Activated CD8-positive, alpha-beta T cell treated with anti-CD3 and anti-CD28 coated beads, Interleukin-2, amount 10 ng/mL, durations not matched to agents 7 days and 5 days (primary cell): ENCODE measurements around the gene TCP10L. TPM values are rescaled to one million over a fixed set of nuclear protein-coding genes. Genes with fewer than 3 reads are reported as not detected.

ENCODE experiments used
- ATAC-seq: fragments of 150-1000 bp; cut with Tn5 transposase; one replicate; pipeline ENCODE4 v1.10.0; 2021; ENCODE audit warnings: moderate library complexity
- CTCF ChIA-PET: fragments of 350-600 bp; sonication (Branson Sonifier 250); formaldehyde crosslinking; loops from one replicate; lab custom pipeline; 2021; ENCODE audit warnings: antibody characterized with exemption; lab: Charles Lee
- POLR2A ChIA-PET: fragments of 350-600 bp; sonication (Branson Sonifier 250); formaldehyde crosslinking; loops from one replicate; lab custom pipeline; 2021; ENCODE audit warnings: antibody characterized with exemption; lab: Charles Lee
- DNase-seq: peaks from one replicate; pipeline ENCODE4 v3.0.0-alpha.2; 2020
- H3K27ac Mint-ChIP-seq: one replicate; pipeline ENCODE4 v1.8.0; 2021; ENCODE audit warnings: mild to moderate bottlenecking, mixed read lengths
- H3K27me3 Mint-ChIP-seq: one replicate; pipeline ENCODE4 v1.8.0; 2021; ENCODE audit warnings: low read depth, mixed read lengths
- H3K36me3 Mint-ChIP-seq: one replicate; pipeline ENCODE4 v1.8.0; 2021; ENCODE audit warnings: low read depth, mixed read lengths
- H3K4me1 Mint-ChIP-seq: one replicate; pipeline ENCODE4 v1.8.0; 2021; ENCODE audit warnings: low read depth, mixed read lengths
- H3K4me3 Mint-ChIP-seq: one replicate; pipeline ENCODE4 v1.8.0; 2021; ENCODE audit warnings: mild to moderate bottlenecking, mixed read lengths
- H3K9me3 Mint-ChIP-seq: one replicate; pipeline ENCODE4 v1.8.0; 2022; ENCODE audit warnings: mixed read lengths; ENCODE audit not compliant: insufficient read depth
- total RNA-seq, 2 experiments: library from RNA; stranded (reverse); gene quantifications; one replicate each; pipeline ENCODE4 v1.2.3, GENCODE V29; 2021

The TCP10L gene
- total RNA-seq, 2 experiments from 2014 or later: 0.42 to 0.68 TPM

DNA sequence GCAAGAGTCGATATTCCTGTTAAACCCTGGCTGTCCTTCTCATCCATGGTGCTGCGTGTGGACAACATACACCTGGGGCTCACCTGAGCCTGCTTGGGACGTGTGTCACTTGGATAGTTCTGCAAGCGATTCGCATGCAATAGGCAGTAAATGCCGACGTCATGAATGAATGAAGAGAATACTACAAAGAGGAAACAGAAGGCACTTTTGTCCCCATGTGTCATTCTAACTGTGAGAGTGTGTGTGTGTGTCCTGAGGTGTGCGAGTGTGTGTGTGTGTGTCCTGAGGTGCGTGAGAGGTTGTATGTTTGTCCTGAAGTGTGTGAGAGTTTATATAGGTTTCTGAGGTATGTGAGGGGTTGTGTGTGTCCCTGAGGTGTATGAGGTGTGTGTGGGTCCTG lies 647 bp upstream of the TCP10L start:
- ATAC-seq: no peak
- Mint-ChIP-seq H3K4me3 (no peak overlapping the region), H3K27me3 (no peaks in the 10 kb centered on the region), H3K36me3 (no peaks in the 10 kb centered on the region), H3K27ac (no peak overlapping the region), H3K9me3 (no peaks in the 10 kb centered on the region), H3K4me1 (peaks cover 2% of the 10 kb centered on the region)
- ChIA-PET CTCF (no interaction called here), POLR2A (no interaction called here)
- DNase-seq: no peak

DNA sequence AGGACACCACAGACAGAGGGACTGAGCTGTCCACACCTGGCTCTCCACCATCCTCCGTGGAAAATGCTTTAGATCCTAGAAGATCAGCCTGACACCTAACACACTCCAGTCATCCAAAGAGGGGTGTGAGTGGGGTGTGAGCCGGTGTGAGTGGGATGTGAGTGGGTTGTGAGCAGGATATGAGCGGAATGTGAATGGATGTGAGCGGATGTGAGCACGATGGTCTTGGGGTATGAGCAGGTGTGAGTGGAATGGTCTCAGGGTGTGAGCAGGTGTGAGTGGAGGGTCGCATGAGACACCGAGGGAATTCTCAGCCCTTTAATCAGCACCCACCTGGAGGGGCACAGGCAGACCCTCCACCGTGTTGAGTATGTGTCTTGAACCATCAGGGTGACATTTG lies 851 bp downstream of the TCP10L start:
- POLR2A ChIA-PET: no interaction called here

DNA sequence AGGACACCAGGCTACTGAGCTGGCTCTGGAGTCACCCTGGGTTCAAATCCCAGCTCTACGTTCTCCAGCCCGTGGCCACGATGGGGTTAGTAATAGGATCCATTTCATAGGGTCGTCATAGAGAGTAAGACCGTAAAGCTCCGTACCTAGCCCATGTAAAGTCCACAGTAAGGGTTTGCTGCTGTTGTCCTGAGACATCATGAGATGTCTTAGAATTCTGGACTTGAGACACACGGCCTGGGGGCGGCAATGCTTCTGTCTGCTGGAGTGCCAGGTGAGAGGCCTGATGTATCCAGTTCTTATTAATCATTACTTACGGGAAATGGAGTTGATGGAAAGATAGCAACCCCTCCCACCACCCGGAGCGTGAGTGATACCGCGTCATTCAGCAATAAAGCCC lies 3.6 kb downstream of the TCP10L start:
- POLR2A ChIA-PET: no interaction called here

More for the DNA sequence above, 851 bp downstream of the TCP10L start:
- H3K4me1 Mint-ChIP-seq: peaks cover 2% of the 10 kb centered on the region
- H3K27ac Mint-ChIP-seq: no peak overlapping the region
- CTCF ChIA-PET: interaction anchor here (1.0 to 1.7 kb wide), 3 partner anchors 15 to 181 kb away, joined by 3 to 7 read pairs (median 4); no protein-coding TSS in a partner anchor
- H3K27me3 Mint-ChIP-seq: no peaks in the 10 kb centered on the region
- H3K9me3 Mint-ChIP-seq: no peaks in the 10 kb centered on the region
- H3K36me3 Mint-ChIP-seq: no peaks in the 10 kb centered on the region
- DNase-seq (no peak), ATAC-seq (no peak)
- H3K4me3 Mint-ChIP-seq: no peak overlapping the region

DNA sequence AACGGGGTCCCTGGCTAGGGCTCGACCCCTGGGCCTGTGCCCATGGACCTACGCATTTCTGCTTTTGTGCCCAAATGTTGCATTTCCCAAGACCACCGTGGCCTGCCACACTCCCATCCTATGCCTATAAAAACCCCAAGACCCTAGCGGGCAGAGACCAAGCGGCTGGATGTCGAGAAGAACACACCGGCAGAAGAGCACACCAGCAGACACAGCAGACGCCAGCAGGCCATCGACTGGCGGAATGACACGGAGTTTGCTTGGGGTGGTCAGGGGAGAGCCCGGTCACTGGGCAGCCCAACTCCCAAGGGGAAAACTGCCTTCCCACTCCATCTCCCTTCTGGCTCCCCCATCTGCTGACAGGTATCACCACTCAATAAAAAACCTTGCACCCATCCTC lies 4.4 kb downstream of the TCP10L start:
- H3K4me1 Mint-ChIP-seq: peaks cover 5% of the 10 kb centered on the region
- no peak for ATAC-seq
- no peak for DNase-seq
- H3K9me3 Mint-ChIP-seq: no peaks in the 10 kb centered on the region
- no peaks in the 10 kb centered on the region for H3K27me3 Mint-ChIP-seq
- no peaks in the 10 kb centered on the region for H3K36me3 Mint-ChIP-seq
- no peak overlapping the region for H3K4me3 Mint-ChIP-seq
- POLR2A ChIA-PET: no interaction called here
- H3K27ac Mint-ChIP-seq: no peak overlapping the region
- CTCF ChIA-PET: interaction anchor here (1.9 kb wide), 1 partner anchor 11 kb away, joined by 12 read pairs; no protein-coding TSS in a partner anchor

More for the DNA sequence above, 3.6 kb downstream of the TCP10L start:
- no peaks in the 10 kb centered on the region for H3K36me3 Mint-ChIP-seq
- no peak overlapping the region for H3K27ac Mint-ChIP-seq
- H3K9me3 Mint-ChIP-seq: no peaks in the 10 kb centered on the region
- no peak overlapping the region for H3K4me3 Mint-ChIP-seq
- H3K27me3 Mint-ChIP-seq: no peaks in the 10 kb centered on the region
- ATAC-seq (no peak), DNase-seq (no peak)
- H3K4me1 Mint-ChIP-seq: peaks cover 5% of the 10 kb centered on the region
- CTCF ChIA-PET: interaction anchor here (1.9 to 2.0 kb wide), 2 partner anchors 12 to 187 kb away, joined by 4 to 12 read pairs; no protein-coding TSS in a partner anchor

DNA sequence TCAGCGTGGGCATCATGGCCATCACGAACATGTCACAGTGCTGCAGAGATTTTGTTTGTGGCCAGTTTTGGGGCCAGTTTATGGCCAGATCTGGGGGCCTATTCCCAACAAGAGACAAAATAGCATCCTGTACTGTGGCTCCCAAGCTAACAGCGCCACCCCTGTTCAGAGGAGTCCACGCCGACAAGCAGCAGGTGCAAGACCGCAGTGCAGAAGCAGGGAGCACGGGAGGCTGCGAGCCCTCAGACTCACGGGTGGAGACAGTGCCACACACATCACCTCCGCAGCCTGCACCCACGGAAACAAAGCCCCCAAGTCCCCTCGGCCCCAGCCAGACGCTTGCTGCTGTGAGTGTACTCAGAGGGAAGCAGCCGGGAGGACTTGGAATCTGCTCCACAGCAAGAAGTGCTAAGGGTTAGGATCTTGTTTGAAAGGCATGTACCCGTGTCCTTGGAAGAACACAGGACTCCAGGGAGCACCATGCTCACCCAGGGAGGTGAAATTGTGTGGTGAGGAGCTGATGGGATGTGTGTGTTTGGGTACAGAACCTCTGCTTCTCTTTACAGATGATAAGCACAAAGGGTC lies 7.1 kb downstream of the TCP10L start:
- peak; percentile 45 for DNase-seq
- ChIA-PET POLR2A (no interaction called here), CTCF (interaction anchor here (1.6 to 2.3 kb wide), 4 partner anchors 9 to 175 kb away, joined by 3 to 11 read pairs (median 6); no protein-coding TSS in a partner anchor)
- H3K4me1 Mint-ChIP-seq: peaks cover 3% of the 10 kb centered on the region
- H3K27me3 Mint-ChIP-seq: no peaks in the 10 kb centered on the region
- no peak overlapping the region for H3K4me3 Mint-ChIP-seq
- H3K27ac Mint-ChIP-seq: no peak overlapping the region
- ATAC-seq: peak; percentile 63
- no peaks in the 10 kb centered on the region for H3K9me3 Mint-ChIP-seq
- H3K36me3 Mint-ChIP-seq: no peaks in the 10 kb centered on the region

DNA sequence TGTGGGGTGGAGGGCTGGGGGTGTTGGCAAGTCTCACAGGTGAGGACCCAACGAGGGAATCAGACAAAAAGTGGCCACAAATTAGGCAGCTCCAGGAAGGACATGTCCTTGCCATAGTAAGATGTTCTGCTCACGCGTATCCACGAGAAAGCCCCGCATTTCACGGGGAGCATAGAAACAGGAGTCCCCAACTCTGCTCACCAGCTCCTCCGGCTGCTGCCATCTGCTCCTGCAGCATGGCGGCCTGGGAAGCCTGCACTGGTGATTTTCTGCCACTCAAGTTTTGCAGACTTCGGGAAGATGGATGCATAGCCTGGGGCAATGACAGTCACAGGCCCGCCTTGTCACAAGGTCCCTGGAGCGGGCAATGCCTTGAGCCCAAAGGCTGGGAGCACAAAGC lies 9.3 kb downstream of the TCP10L start:
- Mint-ChIP-seq H3K4me3 (no peak overlapping the region), H3K9me3 (no peaks in the 10 kb centered on the region), H3K27ac (no peak overlapping the region), H3K36me3 (no peaks in the 10 kb centered on the region), H3K4me1 (peaks cover 4% of the 10 kb centered on the region), H3K27me3 (no peaks in the 10 kb centered on the region)
- POLR2A ChIA-PET: no interaction called here
- CTCF ChIA-PET: no interaction called here
- no peak for DNase-seq
- ATAC-seq: no peak

DNA sequence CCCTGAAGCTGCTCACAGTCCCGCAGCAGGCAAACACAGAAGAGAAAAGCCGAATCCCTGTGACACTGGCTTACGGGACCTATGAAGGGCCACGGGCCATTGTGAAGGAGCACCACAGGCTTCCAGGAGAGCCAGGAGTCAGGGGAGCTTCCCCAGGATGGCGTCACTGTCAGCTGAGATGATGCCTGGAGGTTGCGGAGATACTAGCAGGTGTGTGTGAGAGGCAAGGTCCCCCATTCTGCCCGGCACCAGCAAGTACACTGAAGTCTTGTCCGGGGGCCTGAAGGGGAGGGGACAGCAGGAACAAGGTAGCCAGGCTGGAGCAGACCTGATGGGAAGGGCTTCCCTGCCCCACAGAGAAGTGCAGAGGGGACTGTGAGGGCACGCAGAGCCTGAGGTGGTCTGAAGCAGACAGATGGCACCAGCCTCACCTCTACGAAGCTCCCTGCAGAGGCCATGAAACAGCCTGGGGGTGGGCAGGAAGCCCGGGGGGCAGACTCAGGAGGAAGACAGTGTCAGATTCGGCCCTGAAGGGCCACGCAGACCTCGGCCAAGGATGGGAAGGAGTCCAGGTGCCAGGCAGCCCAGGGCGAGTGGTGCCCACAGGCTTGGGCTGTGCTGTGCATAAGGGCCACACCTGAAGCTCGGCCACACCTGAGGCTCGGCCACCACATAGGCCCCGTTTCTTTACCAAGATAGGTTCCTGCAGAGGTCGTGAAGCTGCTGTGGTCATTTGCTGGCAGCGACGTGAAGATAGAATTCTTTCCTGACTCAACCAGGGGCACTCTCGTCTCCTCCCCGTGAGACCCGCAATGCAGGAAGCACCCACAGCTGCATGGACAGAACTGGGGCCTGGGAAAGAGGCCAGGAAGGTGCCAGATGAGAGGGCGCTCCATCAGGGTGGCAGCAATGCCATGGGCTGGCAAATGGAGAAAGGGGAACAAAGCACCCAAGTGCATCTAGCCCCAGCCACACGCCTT lies 10.1 kb downstream of the TCP10L start:
- H3K36me3 Mint-ChIP-seq: no peaks in the 10 kb centered on the region
- H3K27me3 Mint-ChIP-seq: no peaks in the 10 kb centered on the region
- no peak overlapping the region for H3K4me3 Mint-ChIP-seq
- H3K4me1 Mint-ChIP-seq: peaks cover 12% of the 10 kb centered on the region
- no peak overlapping the region for H3K27ac Mint-ChIP-seq
- ChIA-PET POLR2A (no interaction called here), CTCF (no interaction called here)
- no peaks in the 10 kb centered on the region for H3K9me3 Mint-ChIP-seq
- no peak for ATAC-seq
- DNase-seq: no peak

DNA sequence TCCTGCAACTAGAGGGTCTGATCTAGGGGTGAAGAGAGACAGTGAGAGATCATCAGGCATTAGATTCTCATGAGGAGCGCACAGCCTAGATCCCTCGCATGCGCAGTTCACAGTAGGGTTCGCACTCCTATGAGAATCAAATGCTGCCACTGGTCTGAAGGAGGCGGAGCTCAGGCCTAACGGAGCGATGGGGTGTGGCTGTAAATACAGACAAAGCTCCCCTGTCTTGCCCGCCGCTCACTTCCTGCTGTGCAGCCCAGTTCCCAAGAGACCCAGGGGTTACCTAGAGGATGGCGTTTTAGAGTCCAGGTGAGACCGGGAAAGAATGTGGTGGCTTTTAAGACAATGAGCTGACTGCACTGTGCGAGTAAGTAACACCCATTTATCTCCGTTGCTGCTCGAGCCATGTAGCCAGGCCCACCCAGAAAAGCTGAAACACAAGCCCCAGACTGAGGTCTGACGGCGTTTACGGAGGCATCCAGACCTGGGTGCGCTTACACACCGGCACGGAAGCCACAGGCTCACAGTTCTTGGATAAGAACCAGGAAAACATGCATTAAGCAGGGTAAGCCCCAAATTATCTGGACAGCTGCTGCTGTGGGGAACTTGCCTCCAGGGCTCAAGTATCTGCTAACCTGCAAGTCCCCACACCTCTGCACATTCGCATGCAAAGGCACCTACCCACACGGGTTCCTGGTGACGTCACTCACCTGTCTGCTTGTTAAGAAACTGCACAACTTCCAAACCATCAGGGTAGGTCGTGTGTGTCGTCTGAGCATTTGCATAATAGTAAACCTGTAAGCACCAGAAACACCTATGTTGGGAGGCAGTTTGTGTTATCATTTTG lies 12.5 kb downstream of the TCP10L start:
- DNase-seq (no peak), ATAC-seq (no peak)
- POLR2A ChIA-PET: no interaction called here
- H3K27me3 Mint-ChIP-seq: no peaks in the 10 kb centered on the region
- H3K9me3 Mint-ChIP-seq: no peaks in the 10 kb centered on the region
- no peaks in the 10 kb centered on the region for H3K36me3 Mint-ChIP-seq
- H3K27ac Mint-ChIP-seq: no peak overlapping the region
- no peak overlapping the region for H3K4me3 Mint-ChIP-seq
- CTCF ChIA-PET: no interaction called here
- H3K4me1 Mint-ChIP-seq: peaks cover 22% of the 10 kb centered on the region

DNA sequence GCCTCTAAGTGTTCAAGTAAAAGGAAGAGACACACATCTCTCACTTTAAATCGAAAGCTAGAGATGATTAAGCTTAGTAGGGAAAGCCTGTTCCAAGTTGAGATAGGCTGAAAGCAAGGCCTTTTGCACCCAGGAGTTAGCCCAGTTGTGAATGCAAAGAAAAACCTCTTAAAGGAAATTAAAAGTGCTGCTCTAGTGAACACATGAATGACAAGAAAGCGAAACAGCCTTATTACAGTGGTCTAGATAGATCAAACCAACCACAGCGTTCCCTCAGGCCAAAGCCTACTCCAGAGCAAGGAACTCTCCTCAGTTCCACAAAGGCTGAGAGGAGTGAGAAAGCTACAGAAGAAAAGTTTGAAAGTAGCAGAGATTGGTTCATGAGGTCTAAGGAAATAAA lies 14.9 kb downstream of the TCP10L start:
- POLR2A ChIA-PET: no interaction called here
- Mint-ChIP-seq H3K27ac (peak overlapping the region; percentile 20), H3K4me1 (peaks cover 22% of the 10 kb centered on the region), H3K4me3 (peak overlapping the region; percentile 79), H3K36me3 (peaks cover 2% of the 10 kb centered on the region), H3K27me3 (no peaks in the 10 kb centered on the region), H3K9me3 (peaks cover 1% of the 10 kb centered on the region)
- CTCF ChIA-PET: interaction anchor here (0.7 to 4.6 kb wide), 8 partner anchors 10 to 211 kb away, joined by 3 to 48 read pairs (median 6); no protein-coding TSS in a partner anchor
- ATAC-seq: no peak
- no peak for DNase-seq

DNA sequence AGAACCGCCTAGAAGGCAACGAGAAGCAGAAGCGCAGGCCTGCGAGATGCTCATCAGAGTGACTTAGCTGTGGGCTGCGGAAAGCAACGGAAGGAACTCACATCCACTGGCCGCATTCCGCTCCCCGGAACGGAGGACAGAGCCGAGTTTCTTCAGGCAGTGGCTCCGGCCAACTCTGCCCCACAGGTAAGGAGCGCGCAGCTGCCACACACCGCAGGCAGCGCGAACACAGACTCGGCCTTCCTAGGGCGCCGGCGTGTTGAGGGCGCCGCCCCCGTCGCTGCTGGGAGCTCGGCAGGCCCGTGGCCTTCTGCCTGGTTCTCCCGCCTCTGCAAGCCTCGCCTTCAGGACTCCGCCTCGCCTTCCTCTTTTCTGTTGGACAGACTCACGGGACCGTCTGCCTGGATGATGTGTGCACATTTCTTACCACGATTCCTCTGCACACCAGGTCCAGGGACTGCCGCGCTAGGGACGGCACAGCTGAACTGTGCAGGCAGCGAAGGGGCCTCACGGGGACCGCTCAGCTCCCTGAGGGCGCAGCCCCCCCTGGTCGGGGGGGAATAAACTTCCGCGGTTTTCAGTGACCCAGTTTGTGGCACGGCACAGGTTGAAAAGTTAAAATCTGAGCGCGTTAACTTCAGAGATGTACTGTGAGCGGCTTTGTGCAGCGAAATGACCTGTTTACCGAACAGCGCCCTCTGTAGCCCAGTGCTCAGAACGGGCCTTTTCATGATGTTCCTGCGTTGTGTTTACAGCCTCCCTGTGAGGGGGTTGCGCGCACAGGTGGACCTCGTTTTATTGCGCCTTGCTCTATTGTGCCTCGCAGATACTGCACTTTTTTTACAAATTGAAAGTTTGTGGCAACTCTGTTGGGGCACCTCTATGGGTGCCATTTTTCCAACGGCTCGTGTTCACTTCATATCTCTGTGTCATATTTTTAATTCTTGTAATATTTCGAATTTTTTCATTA lies 15.8 kb downstream of the TCP10L start:
- Mint-ChIP-seq H3K4me1 (peaks cover 22% of the 10 kb centered on the region), H3K27me3 (no peaks in the 10 kb centered on the region), H3K4me3 (peak overlapping the region; percentile 79), H3K27ac (peak overlapping the region; percentile 83), H3K9me3 (peaks cover 10% of the 10 kb centered on the region), H3K36me3 (peaks cover 9% of the 10 kb centered on the region)
- DNase-seq: peak; percentile 90
- ChIA-PET POLR2A (interaction anchor here (0.8 to 1.0 kb wide), 2 partner anchors 155 to 158 kb away, joined by 3 read pairs; no protein-coding TSS in a partner anchor), CTCF (interaction anchor here (0.7 to 4.7 kb wide), 27 partner anchors 8 to 211 kb away, joined by 3 to 48 read pairs (median 4); partner anchors contain the start of gene EVA1C)
- ATAC-seq: peak; percentile 97
